RWPE2 (cell line): ENCODE measurements around the gene LIPC.

ENCODE experiments used
- ATAC-seq: fragments of 200-7000 bp; cut with Tn5 transposase; 3 replicates; pipeline ENCODE4 v1.9.1; 2021; ENCODE audit warnings: low read depth
- DNase-seq: peaks from one replicate; pipeline ENCODE4 v3.0.0-alpha.2; 2020; ENCODE audit warnings: low spot score
- H3K27ac ChIP-seq: fragments of 450-650 bp; 2 replicates; pipeline ENCODE4 v1.5.1; 2017; ENCODE audit warnings: mild to moderate bottlenecking; ENCODE audit not compliant: poor library complexity, severe bottlenecking
- H3K27me3 ChIP-seq: fragments of 250-450 bp; sonication (Bioruptor Pico); 2 replicates; pipeline ENCODE4 v1.5.1; 2021; ENCODE audit warnings: mild to moderate bottlenecking, moderate library complexity; ENCODE audit not compliant: insufficient read depth, poor library complexity, severe bottlenecking
- H3K36me3 ChIP-seq: fragments of 250-450 bp; sonication (Bioruptor Pico); 2 replicates; pipeline ENCODE4 v1.5.1; 2020; ENCODE audit warnings: low read depth, mild to moderate bottlenecking, moderate library complexity
- H3K4me1 ChIP-seq: fragments of 250-450 bp; sonication (Bioruptor Pico); 2 replicates; pipeline ENCODE4 v1.5.1; 2021; ENCODE audit warnings: mild to moderate bottlenecking, moderate library complexity; ENCODE audit not compliant: insufficient read depth, poor library complexity, severe bottlenecking
- H3K4me3 ChIP-seq: fragments of 250-450 bp; sonication (Bioruptor Pico); 2 replicates; pipeline ENCODE4 v1.5.1; 2021; ENCODE audit warnings: mild to moderate bottlenecking, moderate library complexity; ENCODE audit not compliant: severe bottlenecking
- H3K9me3 ChIP-seq: fragments of 250-450 bp; sonication (Bioruptor Pico); 2 replicates; pipeline ENCODE4 v1.5.1; 2021; ENCODE audit warnings: mild to moderate bottlenecking, moderate library complexity; ENCODE audit not compliant: severe bottlenecking
- TF ChIP-seq, protein P1 (sequence below): fragments of 450-650 bp; IDR thresholded peaks from one replicate; pipeline ENCODE4 v1.5.1; 2017; ENCODE audit warnings: mild to moderate bottlenecking, moderate library complexity; ENCODE audit not compliant: poor library complexity, severe bottlenecking

Gene LIPC

DNA sequence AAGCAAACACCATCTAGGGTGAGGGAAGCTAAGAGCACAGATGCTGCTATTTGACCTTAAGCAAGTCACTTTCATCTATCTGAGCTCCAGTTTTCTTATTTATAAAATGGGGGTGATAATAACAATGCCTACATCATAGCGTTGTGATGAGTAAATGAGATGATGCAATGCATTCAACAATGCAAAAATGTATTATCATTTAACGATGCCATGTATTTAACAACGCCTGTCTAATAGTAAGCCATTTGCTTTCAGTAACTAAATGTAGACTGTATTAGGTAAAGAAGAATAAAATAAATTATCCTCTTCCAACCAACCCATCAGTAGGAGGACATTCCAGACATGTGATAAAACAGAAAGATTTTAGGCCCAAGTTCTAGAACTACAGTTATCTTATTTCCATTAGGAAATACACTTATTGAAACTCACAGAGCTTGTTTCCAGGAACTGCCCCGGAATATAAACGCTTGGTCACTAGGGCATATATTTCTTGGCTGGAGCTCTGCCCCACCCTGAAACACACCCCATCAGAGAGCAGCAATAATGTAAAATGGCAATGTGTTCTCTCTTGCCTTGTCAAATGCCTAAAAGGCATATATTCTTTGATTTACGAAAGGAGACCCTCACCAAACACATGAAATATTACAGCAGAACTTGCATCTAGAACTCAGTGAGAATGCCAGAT is 128.3 kb downstream of the LIPC start:
- Histone ChIP-seq H3K27me3 (no peaks in the 10 kb centered on the region), H3K36me3 (no peaks in the 10 kb centered on the region), H3K9me3 (no peaks in the 10 kb centered on the region), H3K4me3 (no peak overlapping the region), H3K4me1 (no peaks in the 10 kb centered on the region), H3K27ac (no peak overlapping the region)
- no peak for ATAC-seq
- TF ChIP-seq, protein P1, sequence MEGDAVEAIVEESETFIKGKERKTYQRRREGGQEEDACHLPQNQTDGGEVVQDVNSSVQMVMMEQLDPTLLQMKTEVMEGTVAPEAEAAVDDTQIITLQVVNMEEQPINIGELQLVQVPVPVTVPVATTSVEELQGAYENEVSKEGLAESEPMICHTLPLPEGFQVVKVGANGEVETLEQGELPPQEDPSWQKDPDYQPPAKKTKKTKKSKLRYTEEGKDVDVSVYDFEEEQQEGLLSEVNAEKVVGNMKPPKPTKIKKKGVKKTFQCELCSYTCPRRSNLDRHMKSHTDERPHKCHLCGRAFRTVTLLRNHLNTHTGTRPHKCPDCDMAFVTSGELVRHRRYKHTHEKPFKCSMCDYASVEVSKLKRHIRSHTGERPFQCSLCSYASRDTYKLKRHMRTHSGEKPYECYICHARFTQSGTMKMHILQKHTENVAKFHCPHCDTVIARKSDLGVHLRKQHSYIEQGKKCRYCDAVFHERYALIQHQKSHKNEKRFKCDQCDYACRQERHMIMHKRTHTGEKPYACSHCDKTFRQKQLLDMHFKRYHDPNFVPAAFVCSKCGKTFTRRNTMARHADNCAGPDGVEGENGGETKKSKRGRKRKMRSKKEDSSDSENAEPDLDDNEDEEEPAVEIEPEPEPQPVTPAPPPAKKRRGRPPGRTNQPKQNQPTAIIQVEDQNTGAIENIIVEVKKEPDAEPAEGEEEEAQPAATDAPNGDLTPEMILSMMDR = no peak
- DNase-seq = no peak

- ATAC-seq (no peak), DNase-seq (no peak)
- TF ChIP-seq, protein P1 = no peak
- no peak overlapping the region for H3K4me3 ChIP-seq
- no peaks in the 10 kb centered on the region for H3K9me3 ChIP-seq
- no peaks in the 10 kb centered on the region for H3K27me3 ChIP-seq
- no peaks in the 10 kb centered on the region for H3K36me3 ChIP-seq
- H3K4me1 ChIP-seq = no peaks in the 10 kb centered on the region
- no peak overlapping the region for H3K27ac ChIP-seq
These were observed 129.5 kb downstream of the LIPC start for GRCh38 chr15:58561321-58561720.

DNA sequence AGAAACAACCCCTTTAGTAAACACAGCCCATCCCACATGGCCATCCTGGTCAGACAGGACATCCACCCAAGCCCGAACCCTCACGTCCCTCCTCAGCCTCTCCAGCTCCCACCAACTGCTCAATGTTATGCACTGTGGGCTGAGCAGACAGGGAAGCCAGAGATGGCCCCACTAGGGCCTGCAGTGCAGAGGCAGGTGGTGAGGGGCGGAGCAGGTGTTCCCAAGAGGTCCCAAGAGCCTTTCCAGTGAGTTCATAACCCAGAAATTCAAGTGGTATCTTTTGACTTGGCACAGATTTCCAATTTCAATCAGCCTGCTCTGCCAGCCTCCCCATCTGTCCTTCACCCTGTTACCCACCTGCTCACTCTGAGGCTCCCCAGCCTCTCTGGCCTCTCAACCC is 130.3 kb downstream of the LIPC start:
- no peaks in the 10 kb centered on the region for H3K4me1 ChIP-seq

GRCh38 chr15:58564981-58565380 is 133.2 kb downstream of the LIPC start:
- no peaks in the 10 kb centered on the region for H3K27me3 ChIP-seq
- no peak for ATAC-seq
- H3K27ac ChIP-seq = no peak overlapping the region
- no peak overlapping the region for H3K4me3 ChIP-seq
- TF ChIP-seq, protein P1 = no peak
- no peaks in the 10 kb centered on the region for H3K4me1 ChIP-seq
- no peaks in the 10 kb centered on the region for H3K9me3 ChIP-seq
- H3K36me3 ChIP-seq = no peaks in the 10 kb centered on the region
- DNase-seq = no peak

More for the DNA sequence above, 130.3 kb downstream of the LIPC start:
- Histone ChIP-seq H3K9me3 (no peaks in the 10 kb centered on the region), H3K36me3 (no peaks in the 10 kb centered on the region), H3K27me3 (no peaks in the 10 kb centered on the region), H3K4me3 (no peak overlapping the region), H3K27ac (no peak overlapping the region)
- ATAC-seq (no peak), DNase-seq (no peak)
- TF ChIP-seq, protein P1 = no peak

- no peak for DNase-seq
- Histone ChIP-seq H3K9me3 (no peaks in the 10 kb centered on the region), H3K4me3 (no peak overlapping the region), H3K27ac (no peak overlapping the region), H3K27me3 (no peaks in the 10 kb centered on the region), H3K36me3 (no peaks in the 10 kb centered on the region), H3K4me1 (no peaks in the 10 kb centered on the region)
- 0 out of 3 replicates have a peak, but pooled peaks have one; percentile 27 for ATAC-seq
- TF ChIP-seq, protein P1 = no peak
These were observed 133.8 kb downstream of the LIPC start for GRCh38 chr15:58565619-58566018.
